Activated CD8-positive, alpha-beta T cell treated with anti-CD3 and anti-CD28 coated beads, Interleukin-2, amount 10 ng/mL, durations not matched to agents 7 days and 5 days (primary cell): ENCODE data around the gene ARID5B. TPM values are rescaled to one million over a fixed set of nuclear protein-coding genes. Genes with fewer than 3 reads are reported as not detected.

ENCODE experiments used
- ATAC-seq: fragments of 150-1000 bp; cut with Tn5 transposase; one replicate; pipeline ENCODE4 v1.10.0; 2021; ENCODE audit warnings: moderate library complexity
- CTCF ChIA-PET: fragments of 350-600 bp; sonication (Branson Sonifier 250); formaldehyde crosslinking; loops from one replicate; lab custom pipeline; 2021; ENCODE audit warnings: antibody characterized with exemption; lab: Charles Lee
- POLR2A ChIA-PET: fragments of 350-600 bp; sonication (Branson Sonifier 250); formaldehyde crosslinking; loops from one replicate; lab custom pipeline; 2021; ENCODE audit warnings: antibody characterized with exemption; lab: Charles Lee
- DNase-seq: peaks from one replicate; pipeline ENCODE4 v3.0.0-alpha.2; 2020
- H3K27ac Mint-ChIP-seq: one replicate; pipeline ENCODE4 v1.8.0; 2021; ENCODE audit warnings: mild to moderate bottlenecking, mixed read lengths
- H3K27me3 Mint-ChIP-seq: one replicate; pipeline ENCODE4 v1.8.0; 2021; ENCODE audit warnings: low read depth, mixed read lengths
- H3K36me3 Mint-ChIP-seq: one replicate; pipeline ENCODE4 v1.8.0; 2021; ENCODE audit warnings: low read depth, mixed read lengths
- H3K4me1 Mint-ChIP-seq: one replicate; pipeline ENCODE4 v1.8.0; 2021; ENCODE audit warnings: low read depth, mixed read lengths
- H3K4me3 Mint-ChIP-seq: one replicate; pipeline ENCODE4 v1.8.0; 2021; ENCODE audit warnings: mild to moderate bottlenecking, mixed read lengths
- H3K9me3 Mint-ChIP-seq: one replicate; pipeline ENCODE4 v1.8.0; 2022; ENCODE audit warnings: mixed read lengths; ENCODE audit not compliant: insufficient read depth
- total RNA-seq, 2 experiments: library from RNA; stranded (reverse); gene quantifications; one replicate each; pipeline ENCODE4 v1.2.3, GENCODE V29; 2021

Gene ARID5B
- total RNA-seq, 2 experiments from 2014 or later: 18.0 to 21.6 TPM

DNA sequence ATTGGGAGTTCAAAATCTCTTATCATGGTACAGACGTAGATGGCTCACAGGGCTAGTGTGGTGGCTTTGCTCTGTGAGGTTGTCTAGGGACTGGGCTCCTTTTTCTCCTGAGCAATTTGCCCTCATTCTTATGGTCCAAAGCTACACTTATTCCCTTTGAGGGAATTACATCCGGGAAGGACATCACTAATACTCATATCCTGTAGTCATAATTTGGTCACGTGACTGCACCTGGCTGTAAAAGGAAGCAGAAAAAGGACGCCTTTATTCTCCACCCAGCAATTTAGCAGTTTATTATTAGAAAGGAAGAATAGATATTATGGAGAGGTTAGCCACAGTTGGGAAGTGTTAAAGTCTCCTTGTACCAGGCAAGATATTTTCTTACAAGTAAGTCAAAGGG is 28.1 kb downstream of the ARID5B start:
- POLR2A ChIA-PET: no interaction called here
- Mint-ChIP-seq H3K4me1 (peaks cover 31% of the 10 kb centered on the region), H3K4me3 (no peak overlapping the region), H3K9me3 (no peaks in the 10 kb centered on the region), H3K36me3 (peaks cover 51% of the 10 kb centered on the region), H3K27me3 (no peaks in the 10 kb centered on the region), H3K27ac (no peak overlapping the region)
- CTCF ChIA-PET: interaction anchor here (1.3 to 1.8 kb wide), 2 partner anchors 8 to 324 kb away, joined by 3 to 6 read pairs; no protein-coding TSS in a partner anchor
- ATAC-seq (no peak), DNase-seq (no peak)

DNA sequence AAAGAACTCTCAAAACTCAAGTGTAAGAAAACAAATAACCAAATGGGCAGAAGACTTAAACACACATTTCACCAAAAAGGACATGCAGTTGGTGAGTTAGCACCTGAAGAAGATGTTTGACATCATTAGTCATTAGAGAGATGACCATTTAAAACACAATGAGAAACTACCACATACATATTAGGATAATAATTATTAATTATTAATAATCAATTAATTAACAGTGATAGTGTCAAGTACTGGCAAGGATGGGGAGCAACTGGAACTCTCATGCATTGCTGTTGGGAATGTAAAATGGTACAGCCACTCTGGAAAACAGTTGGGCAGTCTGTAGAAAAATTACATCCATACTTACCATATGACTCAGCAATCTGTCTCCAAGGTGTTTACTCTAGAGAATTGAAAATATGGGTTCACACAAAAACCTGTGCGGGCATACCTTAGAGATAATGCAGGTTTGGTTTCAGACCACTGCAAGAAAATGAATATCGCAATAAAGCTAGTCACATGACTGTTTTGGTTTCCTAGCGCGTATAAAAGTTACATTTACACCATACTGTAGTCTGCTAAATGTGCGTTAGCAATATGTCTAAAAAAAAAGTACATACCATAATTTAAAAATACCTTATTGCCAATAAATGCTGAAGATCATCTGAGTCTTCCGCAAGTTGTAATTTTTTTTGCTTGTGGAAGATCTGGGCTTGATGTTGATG is 30.3 kb downstream of the ARID5B start:
- Mint-ChIP-seq H3K36me3 (peaks cover 44% of the 10 kb centered on the region), H3K4me1 (peaks cover 36% of the 10 kb centered on the region)

DNA sequence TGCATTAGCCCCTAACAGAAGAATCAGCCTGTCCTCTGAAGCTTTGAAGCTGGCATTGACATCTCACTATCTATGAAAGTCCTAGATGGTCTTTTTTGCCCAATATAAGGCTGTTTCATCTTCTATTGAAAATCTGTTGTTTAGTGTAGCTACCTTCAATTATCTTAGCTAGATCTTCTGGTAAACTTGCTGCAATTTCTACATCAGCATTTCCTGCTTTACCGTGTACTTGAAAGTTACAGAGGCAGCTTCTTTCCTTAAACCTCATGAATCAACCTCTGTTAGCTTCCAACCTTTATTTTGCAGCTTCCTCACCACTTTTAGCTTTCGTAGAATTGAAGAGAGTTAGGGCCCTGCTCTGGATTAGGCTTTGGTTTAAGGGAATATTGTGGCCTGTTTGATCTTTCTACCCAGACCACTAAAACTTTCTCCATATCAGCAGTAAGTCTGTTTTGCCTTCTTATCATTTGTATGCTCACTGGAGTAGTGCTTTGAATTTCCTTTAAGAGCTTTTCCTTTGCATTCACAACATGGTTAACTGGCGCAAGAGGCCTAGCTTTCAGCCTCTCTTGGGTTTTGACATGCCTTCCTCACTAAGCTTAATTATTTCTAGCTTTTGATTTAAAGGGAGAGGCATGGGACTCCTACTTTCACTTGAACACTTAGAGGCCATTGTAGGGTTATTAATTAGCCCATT is 32.5 kb downstream of the ARID5B start:
- ATAC-seq (peak; percentile 55), DNase-seq (no peak)
- CTCF ChIA-PET: interaction anchor here (0.6 to 2.6 kb wide), 12 partner anchors 9 to 487 kb away, joined by 3 to 11 read pairs (median 4); no protein-coding TSS in a partner anchor

More for the DNA sequence above, 30.3 kb downstream of the ARID5B start:
- Mint-ChIP-seq H3K27ac (no peak overlapping the region), H3K9me3 (no peaks in the 10 kb centered on the region), H3K27me3 (no peaks in the 10 kb centered on the region), H3K4me3 (no peak overlapping the region)
- ATAC-seq (no peak), DNase-seq (no peak)
- ChIA-PET CTCF (interaction anchor here (1.5 kb wide), 1 partner anchor 35 kb away, joined by 3 read pairs; no protein-coding TSS in a partner anchor), POLR2A (no interaction called here)

DNA sequence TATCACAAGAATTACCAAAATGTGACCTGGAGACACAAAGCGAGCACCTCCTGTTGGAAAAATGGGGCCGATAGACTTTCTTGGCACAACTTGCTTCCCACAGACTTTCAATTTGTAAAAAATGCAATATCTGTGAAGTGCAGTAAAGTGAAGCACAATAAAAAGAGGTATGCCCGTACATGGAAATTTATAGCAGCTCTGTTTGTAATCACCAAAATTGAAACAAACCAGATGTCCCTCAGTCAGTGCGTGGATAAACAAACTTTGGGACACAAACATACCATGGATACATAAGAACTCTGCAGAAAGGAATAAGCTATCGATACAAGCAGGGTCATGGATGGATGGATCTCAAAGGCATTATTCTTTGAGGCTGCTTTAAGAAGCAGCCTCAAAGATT is 33.6 kb downstream of the ARID5B start:
- CTCF ChIA-PET: interaction anchor here (1.7 to 2.6 kb wide), 3 partner anchors 8 to 101 kb away, joined by 4 to 11 read pairs (median 8); no protein-coding TSS in a partner anchor

More for the DNA sequence above, 32.5 kb downstream of the ARID5B start:
- H3K4me3 Mint-ChIP-seq: no peak overlapping the region
- POLR2A ChIA-PET: interaction anchor here (1.0 to 1.9 kb wide), 4 partner anchors 10 to 54 kb away, joined by 4 to 10 read pairs (median 5); no protein-coding TSS in a partner anchor
- no peaks in the 10 kb centered on the region for H3K27me3 Mint-ChIP-seq
- H3K27ac Mint-ChIP-seq: peak overlapping the region; percentile 75
- H3K9me3 Mint-ChIP-seq: no peaks in the 10 kb centered on the region
- H3K36me3 Mint-ChIP-seq: peaks cover 46% of the 10 kb centered on the region
- peaks cover 58% of the 10 kb centered on the region for H3K4me1 Mint-ChIP-seq

DNA sequence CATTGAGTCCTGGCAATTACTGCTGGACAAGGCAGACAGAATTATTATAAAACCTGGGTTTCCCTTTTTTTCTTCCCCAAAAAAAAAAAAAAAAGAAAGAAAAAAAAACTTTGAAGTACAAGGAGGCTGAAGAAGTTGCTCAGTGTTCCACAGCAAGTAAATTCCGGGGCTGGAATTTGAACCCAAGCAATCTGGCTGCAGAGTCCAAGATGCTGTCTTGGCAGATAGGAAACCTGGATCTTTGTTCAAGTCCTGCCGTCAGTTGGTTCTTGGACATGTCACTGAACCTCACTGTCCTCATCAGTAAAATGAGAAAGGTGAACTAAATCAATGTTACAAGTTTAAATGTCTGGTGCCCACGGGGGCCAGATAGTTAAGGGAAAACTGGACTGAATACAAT is 35.3 kb downstream of the ARID5B start:
- Mint-ChIP-seq H3K4me1 (peaks cover 78% of the 10 kb centered on the region), H3K27me3 (no peaks in the 10 kb centered on the region), H3K4me3 (no peak overlapping the region), H3K9me3 (no peaks in the 10 kb centered on the region), H3K27ac (no peak overlapping the region), H3K36me3 (peaks cover 46% of the 10 kb centered on the region)
- ChIA-PET POLR2A (interaction anchor here (1.0 to 3.4 kb wide), 2 partner anchors 34 to 37 kb away, joined by 5 to 21 read pairs; no protein-coding TSS in a partner anchor), CTCF (interaction anchor here (0.7 to 2.8 kb wide), 5 partner anchors 8 to 102 kb away, joined by 3 to 21 read pairs (median 6); partner anchors contain the start of gene ARID5B)
- DNase-seq (no peak), ATAC-seq (no peak)

More for the DNA sequence above, 33.6 kb downstream of the ARID5B start:
- Mint-ChIP-seq H3K9me3 (no peaks in the 10 kb centered on the region), H3K27me3 (no peaks in the 10 kb centered on the region), H3K4me1 (peaks cover 69% of the 10 kb centered on the region), H3K36me3 (peaks cover 40% of the 10 kb centered on the region), H3K4me3 (no peak overlapping the region), H3K27ac (no peak overlapping the region)
- DNase-seq: no peak
- ATAC-seq: no peak
- POLR2A ChIA-PET: interaction anchor here (1.0 to 1.3 kb wide), 2 partner anchors 33 to 53 kb away, joined by 4 to 6 read pairs; no protein-coding TSS in a partner anchor

DNA sequence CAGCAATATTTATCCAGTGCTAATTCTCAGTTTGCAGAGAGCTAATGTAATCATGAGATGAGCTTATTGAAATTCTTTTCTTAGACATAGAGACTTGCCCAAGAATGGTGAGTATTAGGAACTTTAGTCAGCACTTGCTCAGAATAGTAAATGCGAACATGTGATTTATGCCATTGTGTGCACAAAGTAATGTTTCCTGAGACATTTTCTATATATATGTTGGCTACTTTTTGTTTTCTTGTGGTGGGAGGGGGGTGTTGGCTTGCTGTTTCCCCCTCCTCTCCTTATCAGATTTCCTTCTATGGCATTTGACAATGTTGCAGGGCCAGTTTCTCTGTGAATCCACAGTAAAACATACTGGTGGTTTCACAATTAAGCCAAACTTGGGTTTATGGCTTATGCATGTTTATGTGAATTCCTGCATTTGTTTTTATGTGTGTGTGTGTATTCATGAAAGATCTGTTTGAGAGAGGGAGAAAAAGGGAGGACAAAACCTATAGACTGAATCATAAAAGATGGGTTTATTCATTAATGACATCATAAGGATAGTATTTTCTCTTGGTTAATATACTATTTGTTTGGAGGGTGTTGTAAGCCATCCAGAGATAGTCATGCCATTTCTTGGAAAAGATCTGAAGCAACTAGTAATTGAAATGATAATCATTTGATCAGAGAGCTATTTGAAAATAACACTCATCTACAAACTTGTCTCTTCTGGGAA is 36.3 kb downstream of the ARID5B start:
- ATAC-seq (no peak), DNase-seq (no peak)
- Mint-ChIP-seq H3K27me3 (no peaks in the 10 kb centered on the region), H3K4me3 (no peak overlapping the region), H3K36me3 (peaks cover 51% of the 10 kb centered on the region), H3K27ac (peak overlapping the region; percentile 72), H3K4me1 (peaks cover 80% of the 10 kb centered on the region), H3K9me3 (no peaks in the 10 kb centered on the region)
- CTCF ChIA-PET: interaction anchor here (0.7 to 2.8 kb wide), 7 partner anchors 9 to 101 kb away, joined by 3 to 21 read pairs (median 6); partner anchors contain the start of gene ARID5B
- POLR2A ChIA-PET: interaction anchor here (0.5 to 3.4 kb wide), 6 partner anchors 32 to 74 kb away, joined by 3 to 21 read pairs (median 4); no protein-coding TSS in a partner anchor

DNA sequence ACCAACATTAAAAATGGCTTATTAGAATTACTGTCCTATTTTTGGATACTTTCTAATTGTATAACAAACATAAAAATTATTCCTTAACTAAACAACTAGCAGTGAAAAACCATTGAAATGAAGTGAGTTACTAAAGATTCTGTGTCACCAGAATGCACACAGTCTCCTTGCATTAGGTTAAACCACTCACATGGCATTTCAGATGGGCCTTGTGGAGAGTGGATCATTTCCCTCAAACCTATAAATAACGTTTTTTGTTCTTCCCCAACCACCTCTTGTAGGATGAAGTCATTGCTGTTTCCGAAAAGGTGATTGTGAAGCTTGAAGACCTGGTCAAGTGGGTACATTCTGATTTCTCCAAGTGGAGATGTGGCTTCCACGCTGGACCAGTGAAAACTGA is 38.4 kb downstream of the ARID5B start:
- peaks cover 56% of the 10 kb centered on the region for H3K36me3 Mint-ChIP-seq
- no peak for ATAC-seq
- H3K4me1 Mint-ChIP-seq: peaks cover 81% of the 10 kb centered on the region
- H3K4me3 Mint-ChIP-seq: no peak overlapping the region
- no peaks in the 10 kb centered on the region for H3K9me3 Mint-ChIP-seq
- DNase-seq: no peak
- POLR2A ChIA-PET: interaction anchor here (0.7 to 3.4 kb wide), 3 partner anchors 22 to 41 kb away, joined by 3 to 21 read pairs (median 4); no protein-coding TSS in a partner anchor
- peak overlapping the region; percentile 47 for H3K27ac Mint-ChIP-seq
- no peaks in the 10 kb centered on the region for H3K27me3 Mint-ChIP-seq
- CTCF ChIA-PET: interaction anchor here (1.1 to 2.5 kb wide), 4 partner anchors 27 to 86 kb away, joined by 3 to 19 read pairs (median 3); no protein-coding TSS in a partner anchor

DNA sequence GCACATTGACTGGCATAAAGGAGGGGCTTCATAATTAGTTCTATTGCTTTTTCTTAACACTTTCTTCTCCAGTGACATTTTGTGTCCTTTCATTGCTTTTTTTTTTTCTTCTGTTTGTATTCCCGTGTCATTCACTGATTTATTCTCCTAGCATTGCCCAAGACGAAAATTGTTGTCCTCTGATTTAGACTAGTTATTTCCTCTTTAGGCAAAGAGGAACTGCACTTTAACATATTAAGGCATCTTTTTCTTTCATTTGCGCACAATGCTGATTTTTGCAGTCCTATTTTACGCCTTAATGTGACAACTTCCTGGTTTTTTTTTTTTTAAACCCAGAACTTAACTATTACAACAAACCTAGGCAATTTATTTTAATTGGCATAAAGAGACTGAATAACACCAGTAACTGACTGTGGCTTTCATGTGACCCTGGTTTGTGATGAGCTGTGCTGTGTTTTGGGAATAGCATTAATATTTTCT is 39.7 kb downstream of the ARID5B start:
- H3K9me3 Mint-ChIP-seq: no peaks in the 10 kb centered on the region
- CTCF ChIA-PET: interaction anchor here (1.2 to 4.4 kb wide), 5 partner anchors 20 to 98 kb away, joined by 3 to 29 read pairs (median 5); no protein-coding TSS in a partner anchor
- H3K4me1 Mint-ChIP-seq: peaks cover 77% of the 10 kb centered on the region
- H3K36me3 Mint-ChIP-seq: peaks cover 58% of the 10 kb centered on the region
- ATAC-seq (no peak), DNase-seq (no peak)
- H3K27me3 Mint-ChIP-seq: no peaks in the 10 kb centered on the region
- POLR2A ChIA-PET: interaction anchor here (0.6 to 1.0 kb wide), 2 partner anchors 21 to 39 kb away, joined by 3 read pairs; no protein-coding TSS in a partner anchor
- H3K27ac Mint-ChIP-seq: peak overlapping the region; percentile 37
- no peak overlapping the region for H3K4me3 Mint-ChIP-seq

DNA sequence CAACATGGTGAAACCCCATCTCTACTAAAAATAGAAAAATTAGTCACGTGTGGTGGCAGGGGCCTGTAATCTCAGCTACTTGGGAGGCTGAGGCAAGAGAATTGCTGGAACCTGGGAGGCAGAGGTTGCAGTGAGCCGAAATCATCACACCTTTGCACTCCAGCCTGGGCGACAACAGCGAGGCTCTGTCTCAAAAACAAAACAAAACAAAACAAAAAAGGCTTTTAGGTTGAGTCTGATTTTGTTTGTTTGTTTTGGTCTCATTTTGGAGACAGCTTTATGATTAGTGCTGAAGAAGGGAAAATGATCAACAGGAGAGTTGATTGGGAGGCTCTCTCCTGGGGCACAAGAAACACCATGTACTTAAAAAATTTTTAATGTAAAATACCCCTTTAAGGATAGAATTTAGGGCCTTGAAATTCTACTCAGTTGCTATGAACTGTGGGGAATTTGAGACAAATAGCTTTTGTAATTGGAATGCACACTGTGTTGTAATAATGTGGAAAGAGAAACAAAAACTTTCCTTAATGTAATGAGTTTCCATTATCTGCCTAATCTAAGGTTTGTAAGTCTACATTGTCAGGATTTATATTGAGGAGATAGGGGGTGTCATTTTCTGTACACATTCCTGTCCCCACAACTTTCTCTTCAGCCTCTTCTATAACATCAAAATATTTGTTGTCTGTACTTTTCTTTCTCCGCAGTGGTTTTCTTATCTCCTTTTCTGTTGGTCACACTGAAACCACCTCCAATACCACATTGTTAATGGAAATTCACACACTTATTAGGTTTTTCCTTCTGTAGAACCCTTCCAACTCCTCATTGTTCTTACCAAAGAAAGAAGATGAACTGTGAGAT is 41.3 kb downstream of the ARID5B start:
- no peak for DNase-seq
- Mint-ChIP-seq H3K36me3 (peaks cover 67% of the 10 kb centered on the region), H3K4me1 (peaks cover 67% of the 10 kb centered on the region), H3K27me3 (no peaks in the 10 kb centered on the region), H3K4me3 (peak overlapping the region; percentile 69), H3K9me3 (no peaks in the 10 kb centered on the region), H3K27ac (peak overlapping the region; percentile 81)
- ChIA-PET POLR2A (interaction anchor here (0.7 to 5.1 kb wide), 3 partner anchors 19 to 109 kb away, joined by 5 to 53 read pairs (median 6); partner anchors contain the start of gene ARID5B), CTCF (interaction anchor here (0.7 to 4.4 kb wide), 12 partner anchors 9 to 302 kb away, joined by 3 to 29 read pairs (median 5); partner anchors contain the start of gene ARID5B)
- ATAC-seq: peak; percentile 56
